Prostate gland (tissue), 2 donors: ENCODE measurements around the gene ZNF550.

Source experiments
- CTCF ChIP-seq, 4 experiments: fragments of 200-600 bp in 2 of 4; fragments of 450-650 bp in 2 of 4; sonication (generic) in 2 of 4; IDR thresholded peaks; 1 replicate in 3 of 4; 2 replicates in 1 of 4; pipeline ENCODE4 v1.5.1; 2016 to 2019; ENCODE audit warnings: antibody characterized with exemption in 4 of 4, mild to moderate bottlenecking in 2 of 4, moderate library complexity in 2 of 4
- POLR2A ChIP-seq: fragments of 450-650 bp; IDR thresholded peaks from one replicate; pipeline ENCODE4 v1.6.1; 2016; ENCODE audit warnings: antibody characterized with exemption, mild to moderate bottlenecking
- POLR2AphosphoS5 ChIP-seq: sonication (generic); formaldehyde crosslinking; IDR thresholded peaks from one replicate; pipeline ENCODE4 v1.6.1; 2017; ENCODE audit warnings: antibody characterized with exemption

GRCh38 chr19:57557659-57558058 lies 2.0 kb downstream of the ZNF550 start:
- TF ChIP-seq CTCF (IDR thresholded peaks at IDR 0.05), result no peak
- no peak for TF ChIP-seq POLR2AphosphoS5
- TF ChIP-seq POLR2A, result no peak
